ENCODE data around the gene UGT1A10.

The UGT1A10 gene

DNA sequence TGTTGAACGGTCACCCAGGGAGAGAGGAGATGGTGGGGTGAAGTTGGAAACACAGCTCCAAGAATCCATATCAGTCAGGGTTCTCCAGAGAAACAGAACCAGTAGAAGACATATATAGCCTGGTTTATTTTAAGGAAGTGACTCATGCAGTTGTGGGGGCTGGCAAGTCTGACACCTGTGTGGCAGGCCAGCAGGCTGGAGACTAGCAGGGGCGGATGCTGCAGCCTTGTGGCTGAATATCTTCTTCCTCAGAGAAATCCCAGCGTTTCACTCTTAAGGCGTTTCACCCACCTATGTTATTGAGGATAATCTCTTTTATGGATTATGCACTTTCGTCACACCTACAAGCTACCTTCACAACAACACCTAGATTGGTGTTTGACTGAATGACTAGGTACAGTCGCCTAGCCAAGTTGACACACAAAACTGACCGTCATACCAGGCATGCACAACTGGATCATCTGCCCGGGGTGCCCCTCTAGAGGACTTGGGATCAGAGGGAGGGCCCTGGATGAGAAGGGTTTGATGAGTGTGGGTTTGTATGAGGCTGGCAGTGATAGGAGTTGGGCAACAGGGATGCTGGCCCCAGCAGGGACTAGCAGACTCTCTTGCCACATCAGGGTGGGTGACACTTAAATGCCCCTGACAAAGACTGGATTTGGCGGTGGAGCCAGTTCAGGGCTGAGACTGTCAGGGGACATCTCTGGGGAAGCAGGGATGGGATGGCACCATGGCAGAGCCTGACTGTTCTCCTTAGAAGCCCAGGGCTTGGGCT lies 165.3 kb downstream of the UGT1A10 start:
- in situ Hi-C loops (cut with MboI; ENCODE audit: low sequenced_read_pairs), result no loop called here

DNA sequence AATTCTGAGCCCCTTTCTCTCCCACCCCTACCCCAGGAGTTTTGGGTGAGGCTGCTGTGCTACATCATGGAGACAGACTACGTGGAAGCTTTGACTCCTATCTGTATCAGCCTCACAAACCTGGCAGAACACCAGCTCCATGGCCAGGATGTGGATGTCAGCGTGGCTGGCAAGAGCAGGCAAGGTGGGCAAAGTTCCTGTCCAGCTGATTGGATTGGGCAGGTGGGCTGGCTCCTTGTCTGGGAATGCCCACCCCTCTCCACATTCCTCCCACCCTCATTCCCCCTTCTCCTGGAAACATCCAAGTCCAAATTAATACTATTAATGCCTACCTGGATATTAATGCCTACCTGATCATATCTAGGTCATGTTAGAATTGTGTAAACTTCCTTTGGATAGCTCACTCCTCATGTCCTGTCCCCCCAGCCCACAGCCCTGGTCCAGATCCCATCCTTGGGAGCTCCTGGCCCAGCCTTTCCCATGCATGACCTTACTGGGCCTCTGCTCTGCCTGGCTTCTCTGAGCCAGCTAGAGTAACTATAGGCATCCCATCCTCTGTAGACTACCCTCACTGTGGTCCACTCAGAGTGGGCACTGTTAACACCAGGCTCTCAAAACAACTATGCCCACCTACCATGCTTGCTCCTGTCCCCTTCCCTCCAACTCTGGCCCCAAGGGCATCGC lies 166.0 kb downstream of the UGT1A10 start:
- in situ Hi-C loops (cut with MboI; ENCODE audit: low sequenced_read_pairs), result no loop called here

DNA sequence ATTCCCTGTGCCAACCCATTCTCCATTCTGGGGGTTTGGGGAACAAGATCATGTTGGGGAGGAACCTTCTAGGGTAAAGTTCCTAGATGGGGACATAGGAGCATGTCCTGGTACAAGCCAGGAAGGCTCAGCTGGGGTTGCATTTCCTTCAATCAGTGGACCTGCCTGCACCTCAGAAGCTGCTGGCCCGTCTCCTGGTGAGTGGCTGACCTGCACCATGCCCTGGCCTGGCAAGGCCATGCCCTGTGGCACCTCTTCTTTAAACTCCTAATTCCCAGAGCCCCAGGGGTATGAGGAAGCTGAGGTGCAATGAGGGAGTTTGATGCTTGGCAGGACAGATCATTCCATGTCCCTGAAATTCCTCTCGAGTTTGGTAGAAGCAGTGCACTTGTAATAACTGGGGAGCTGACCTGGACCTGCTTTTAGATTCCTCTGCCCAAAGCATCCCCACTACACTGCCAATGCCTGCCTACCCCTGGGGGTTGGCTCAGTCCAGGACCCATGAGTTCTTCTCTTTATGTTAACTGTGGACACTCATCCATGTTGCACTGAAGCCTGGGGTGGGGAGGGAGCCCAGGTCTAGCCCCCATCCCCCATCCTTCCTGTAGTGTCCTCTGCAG lies 167.2 kb downstream of the UGT1A10 start:
- in situ Hi-C loops (cut with MboI; ENCODE audit: low sequenced_read_pairs), result no loop called here

DNA sequence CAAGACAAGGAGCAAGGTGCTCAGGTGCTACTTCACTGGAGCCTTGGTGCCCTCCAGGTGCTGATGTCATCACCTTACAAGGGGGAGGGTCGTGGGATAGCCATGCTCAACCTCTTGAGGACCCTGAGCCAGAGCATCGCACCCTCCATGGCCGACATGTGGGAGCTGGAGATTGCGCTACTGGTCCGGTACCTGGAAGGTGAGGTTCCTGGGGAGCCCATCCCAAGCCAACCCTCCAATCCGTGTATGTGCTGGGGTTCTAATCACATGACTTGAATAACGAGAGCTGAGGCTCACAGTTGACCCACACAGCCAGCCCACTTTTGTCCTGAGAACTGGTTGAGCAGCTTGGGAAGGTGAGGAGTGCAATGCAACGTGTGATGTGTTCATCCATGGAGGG lies 167.7 kb downstream of the UGT1A10 start:
- in situ Hi-C loops (cut with MboI; ENCODE audit: low sequenced_read_pairs), result no loop called here

DNA sequence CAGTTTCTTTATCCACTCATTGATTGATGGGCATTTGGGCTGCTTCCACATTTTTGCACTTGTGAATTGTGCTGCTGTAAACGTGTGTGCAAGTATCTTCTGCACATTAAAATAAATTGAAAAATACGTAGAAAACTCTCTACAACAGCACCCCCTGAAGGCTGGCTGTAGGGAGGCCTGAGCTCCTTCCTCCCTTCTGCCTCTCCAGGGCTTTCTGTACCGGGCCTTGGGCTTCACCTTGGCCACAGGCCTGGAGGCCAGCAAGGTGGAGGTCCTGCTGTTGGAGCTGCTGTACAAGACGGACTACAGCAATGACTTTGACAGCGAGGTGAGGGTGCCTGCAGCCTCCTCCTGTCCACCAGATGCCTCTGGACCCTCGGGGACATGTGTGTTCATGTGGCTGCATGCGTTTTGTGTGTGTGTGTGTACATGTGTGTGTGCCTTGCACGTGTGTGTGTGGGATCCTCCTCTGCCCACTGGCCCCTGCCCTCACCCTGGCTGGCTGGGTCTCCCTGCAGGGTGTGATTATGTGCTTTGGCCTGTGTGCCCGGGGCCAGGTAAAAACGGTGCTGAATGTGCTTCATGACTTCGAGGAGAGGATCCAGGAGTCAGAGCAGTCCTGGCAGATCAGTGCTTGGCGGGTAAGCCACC lies 171.1 kb downstream of the UGT1A10 start:
- in situ Hi-C loops (cut with MboI; ENCODE audit: low sequenced_read_pairs), result no loop called here

DNA sequence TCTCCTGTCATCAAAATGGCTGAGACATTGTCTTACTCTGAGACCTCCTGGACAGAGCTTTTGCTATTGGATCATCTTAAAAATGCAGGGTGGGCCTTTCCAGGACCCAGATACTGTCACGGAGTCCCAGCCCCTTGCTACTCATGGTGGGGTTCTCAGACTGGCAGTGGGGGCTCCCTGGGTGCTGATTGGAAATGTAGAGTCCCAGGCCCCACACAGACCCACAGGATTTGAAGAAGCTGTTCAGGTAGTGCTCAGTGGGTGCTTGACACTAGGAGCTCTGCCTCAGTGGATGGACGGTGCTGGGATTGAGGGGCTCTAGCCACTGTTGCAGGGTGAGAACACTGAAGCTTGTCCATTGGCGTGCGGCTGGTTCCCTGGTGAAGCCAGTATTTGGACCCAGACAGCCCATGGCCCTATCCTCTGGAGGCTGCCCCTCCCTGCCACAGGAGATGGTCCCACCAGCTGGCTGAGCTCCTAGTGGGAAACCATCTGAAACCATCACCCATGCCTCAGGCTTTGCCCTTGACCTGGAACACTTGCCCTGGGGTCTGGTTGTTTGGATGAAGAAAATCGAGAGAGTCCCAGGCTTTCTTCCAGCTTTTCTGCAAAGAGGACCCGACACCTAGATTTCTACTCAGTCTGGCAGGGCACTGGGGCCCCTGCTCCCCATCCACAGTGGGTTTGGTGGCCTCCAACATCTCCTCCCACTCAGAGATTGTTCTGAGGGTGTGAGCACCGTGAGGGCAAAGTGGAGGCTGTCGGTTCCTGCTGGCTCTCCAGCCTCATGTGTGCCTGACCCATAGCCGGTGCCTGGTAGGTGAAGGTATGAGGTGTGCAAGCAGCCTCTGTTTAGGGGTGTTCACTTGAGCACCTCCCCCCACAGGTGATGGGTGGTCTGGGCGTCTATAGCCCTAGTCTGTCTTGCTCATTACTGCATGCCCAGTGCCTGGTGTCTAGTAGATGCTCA lies 172.0 kb downstream of the UGT1A10 start:
- in situ Hi-C loops (cut with MboI; ENCODE audit: low sequenced_read_pairs), result no loop called here

DNA sequence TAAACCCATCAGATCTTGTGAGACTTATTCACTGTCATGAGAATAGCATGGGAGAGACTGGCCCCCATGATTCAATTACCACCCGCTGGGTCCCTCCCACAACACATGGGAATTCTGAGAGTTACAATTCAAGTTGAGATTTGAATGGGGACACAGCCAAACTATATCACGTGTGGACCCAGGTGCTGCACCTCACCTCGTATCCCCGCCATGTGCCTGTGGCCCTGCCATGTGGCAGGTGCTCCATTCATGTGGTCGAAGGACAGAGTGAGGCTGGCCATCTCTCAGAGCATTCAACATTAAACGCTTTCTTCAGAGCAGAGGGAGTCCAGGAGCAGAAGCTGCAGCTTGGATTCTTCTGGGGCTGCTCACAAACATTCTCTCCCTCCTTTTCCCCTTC lies 174.1 kb downstream of the UGT1A10 start:
- in situ Hi-C loops (cut with MboI; ENCODE audit: low sequenced_read_pairs), result no loop called here

DNA sequence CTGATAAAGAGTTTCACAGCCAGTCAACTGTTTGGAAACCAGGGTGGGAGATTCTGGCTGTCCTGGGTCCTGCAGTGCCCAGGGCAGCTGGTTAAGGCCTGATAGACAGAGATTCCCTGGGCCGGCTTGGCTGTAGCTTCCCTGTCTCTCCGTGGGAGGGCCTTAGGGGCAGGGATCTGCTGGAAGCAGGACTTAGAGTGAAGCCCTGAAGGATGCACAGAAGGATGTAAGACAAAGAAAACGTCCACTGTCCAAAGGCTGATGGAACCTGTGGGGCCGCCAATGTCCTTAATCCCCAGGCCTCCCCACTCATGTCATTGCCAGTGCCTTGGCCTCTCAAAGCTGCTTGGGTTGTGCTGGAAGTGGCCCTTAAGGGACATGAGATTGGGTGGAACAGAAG lies 174.8 kb downstream of the UGT1A10 start:
- in situ Hi-C loops (cut with MboI; ENCODE audit: low sequenced_read_pairs), result no loop called here

DNA sequence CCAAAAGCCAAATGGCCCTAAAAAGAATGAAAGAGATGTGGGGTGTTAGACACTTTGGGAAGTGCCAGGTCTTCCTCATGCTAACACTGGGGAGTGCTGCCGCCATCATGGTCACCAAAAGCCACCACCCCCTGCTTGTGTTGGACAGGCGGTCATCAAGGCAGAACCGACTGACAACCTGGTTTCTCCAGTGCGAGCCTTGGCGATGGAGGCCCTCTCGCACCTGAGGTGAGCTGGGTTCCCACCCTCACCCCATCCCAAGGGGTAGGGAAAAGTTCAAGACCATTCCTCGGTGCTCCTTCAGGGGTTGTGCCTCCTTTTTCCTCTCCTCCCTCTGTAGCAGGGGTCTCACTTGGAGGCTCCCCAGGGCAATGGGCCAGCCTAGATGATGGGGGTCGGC lies 175.5 kb downstream of the UGT1A10 start:
- in situ Hi-C loops (cut with MboI; ENCODE audit: low sequenced_read_pairs), result no loop called here

DNA sequence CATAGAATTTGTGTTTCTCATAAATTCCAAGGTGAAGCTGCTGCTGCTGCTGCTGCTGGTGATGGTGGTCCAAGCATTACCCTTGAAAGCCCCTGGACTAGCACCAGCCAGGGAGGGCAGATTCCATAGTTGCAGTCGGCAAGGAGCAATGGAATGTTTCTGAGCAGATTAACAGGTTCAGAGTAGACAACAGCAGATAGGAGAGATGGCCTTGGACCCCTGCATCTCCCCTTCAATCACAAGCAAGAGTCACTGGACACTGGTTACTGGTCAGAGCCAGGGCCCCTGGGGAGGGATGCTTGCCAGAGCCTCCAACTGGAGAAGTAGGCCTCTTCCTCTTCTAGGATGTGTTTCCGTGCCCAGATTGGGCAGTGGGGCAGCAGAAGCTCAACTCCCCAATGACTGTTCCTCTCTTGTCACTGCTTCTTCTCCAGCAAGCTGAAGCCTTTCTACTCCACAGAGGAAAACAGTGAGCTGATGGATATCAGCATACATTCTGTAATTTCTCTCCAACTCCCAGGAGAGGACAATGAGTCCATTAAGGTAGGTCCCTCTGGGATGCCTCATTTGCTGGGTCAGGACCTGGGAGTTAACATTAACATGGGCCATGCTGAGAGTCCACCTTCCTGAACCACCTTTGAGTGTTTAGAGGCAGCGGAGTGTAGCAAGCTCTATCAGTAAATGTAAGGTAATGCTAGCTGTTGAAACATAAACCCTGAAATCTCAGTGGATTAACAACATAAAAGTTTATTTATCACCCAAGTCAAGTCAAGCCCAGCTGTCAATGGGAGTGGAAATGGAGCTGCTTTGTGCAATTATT lies 177.2 kb downstream of the UGT1A10 start:
- in situ Hi-C loops (cut with MboI; ENCODE audit: low sequenced_read_pairs), result no loop called here

DNA sequence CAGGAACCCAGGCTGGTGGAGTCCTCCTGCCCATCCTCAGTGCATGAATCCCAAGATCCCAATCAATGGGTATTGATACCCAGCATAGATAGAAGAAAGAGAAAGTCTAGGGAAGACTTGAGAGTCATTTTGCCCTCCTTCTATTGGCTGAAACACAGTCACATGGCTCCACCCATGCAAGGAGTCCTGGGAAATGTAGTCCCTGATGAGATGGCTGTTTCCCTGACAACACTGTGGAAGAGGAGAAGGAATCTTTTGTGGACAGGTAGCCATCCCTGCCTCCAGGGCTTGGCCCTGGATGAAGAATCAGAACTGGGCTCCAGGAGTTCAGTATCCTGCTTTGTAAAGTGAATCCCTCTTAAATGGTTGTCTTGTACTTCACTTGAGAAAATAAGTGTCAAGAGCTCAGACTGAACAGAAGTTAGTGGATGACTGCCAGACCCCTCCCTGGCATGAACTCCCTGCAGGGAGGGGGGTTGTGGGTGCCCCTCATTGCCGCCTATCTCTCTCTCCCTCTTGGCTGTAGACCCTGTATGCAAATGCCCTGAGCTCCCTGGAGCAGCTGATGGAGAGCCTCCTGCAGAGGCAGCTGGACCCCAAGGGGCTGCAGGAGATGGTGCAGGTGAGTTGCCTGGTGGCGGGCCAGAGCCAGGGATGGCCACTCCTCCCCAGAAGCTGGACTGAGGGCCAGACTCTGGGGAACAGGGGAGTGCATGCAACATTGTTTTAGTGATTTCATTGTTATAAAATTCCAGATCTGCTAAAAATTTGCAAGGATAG lies 178.0 kb downstream of the UGT1A10 start:
- in situ Hi-C loops (cut with MboI; ENCODE audit: low sequenced_read_pairs), result no loop called here

DNA sequence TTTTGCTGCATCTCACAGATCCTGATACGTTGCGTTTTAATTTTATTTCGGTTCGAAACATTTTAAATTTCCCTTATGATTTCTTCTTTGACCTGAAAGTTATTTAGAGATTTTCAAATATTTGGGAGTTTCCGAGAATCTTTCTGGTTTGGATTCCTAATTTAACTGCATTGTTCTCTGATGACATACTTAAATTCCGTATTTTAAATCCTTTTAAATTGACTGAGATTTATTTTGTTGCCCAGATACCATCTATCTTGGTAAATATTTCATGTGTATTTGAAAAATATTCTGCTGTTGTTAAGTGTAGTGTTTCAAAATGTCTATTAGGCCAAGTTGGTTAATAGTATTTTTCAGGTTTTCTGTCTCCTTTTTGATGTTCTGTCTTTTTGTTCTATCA lies 179.6 kb downstream of the UGT1A10 start:
- in situ Hi-C loops (cut with MboI; ENCODE audit: low sequenced_read_pairs), result no loop called here

DNA sequence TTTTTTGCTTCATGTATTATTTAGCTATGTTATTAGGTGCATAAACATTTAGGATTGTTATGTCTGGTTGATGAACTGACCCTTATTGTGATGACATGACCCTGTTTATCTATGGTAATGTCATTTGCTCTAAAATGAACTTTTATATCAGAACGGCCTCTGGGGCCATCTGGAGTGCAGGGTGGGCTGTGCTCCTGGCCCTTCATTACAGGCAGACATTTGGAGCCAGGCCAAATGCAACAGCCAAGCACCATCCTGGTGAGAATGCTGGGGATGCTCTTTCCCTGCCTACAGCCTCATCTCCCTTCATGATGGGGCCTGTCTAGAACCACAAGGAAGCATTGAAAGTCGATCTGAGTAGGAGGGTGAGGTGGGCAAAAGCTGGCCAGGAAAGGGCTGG lies 180.1 kb downstream of the UGT1A10 start:
- in situ Hi-C loops (cut with MboI; ENCODE audit: low sequenced_read_pairs), result no loop called here

DNA sequence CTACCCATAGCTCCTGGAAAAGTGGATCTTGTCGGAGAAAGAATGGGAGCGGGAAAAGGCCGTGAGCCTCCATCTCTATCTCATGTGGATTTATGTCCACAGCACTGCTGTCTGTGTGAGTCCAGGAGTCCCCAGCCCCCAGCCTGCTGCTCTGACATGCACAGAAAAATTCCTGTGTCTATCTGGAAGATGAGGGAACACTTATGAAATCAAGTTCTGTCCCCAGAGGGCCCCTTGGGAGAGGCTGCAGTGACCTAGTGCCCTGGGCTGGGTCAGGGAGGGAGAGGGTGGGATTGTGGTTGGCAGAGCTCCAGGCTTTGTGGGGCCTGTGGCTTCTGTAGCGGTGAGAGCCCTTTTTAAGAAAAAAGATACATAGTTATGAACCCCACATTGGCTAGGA lies 180.5 kb downstream of the UGT1A10 start:
- in situ Hi-C loops (cut with MboI; ENCODE audit: low sequenced_read_pairs), result no loop called here

DNA sequence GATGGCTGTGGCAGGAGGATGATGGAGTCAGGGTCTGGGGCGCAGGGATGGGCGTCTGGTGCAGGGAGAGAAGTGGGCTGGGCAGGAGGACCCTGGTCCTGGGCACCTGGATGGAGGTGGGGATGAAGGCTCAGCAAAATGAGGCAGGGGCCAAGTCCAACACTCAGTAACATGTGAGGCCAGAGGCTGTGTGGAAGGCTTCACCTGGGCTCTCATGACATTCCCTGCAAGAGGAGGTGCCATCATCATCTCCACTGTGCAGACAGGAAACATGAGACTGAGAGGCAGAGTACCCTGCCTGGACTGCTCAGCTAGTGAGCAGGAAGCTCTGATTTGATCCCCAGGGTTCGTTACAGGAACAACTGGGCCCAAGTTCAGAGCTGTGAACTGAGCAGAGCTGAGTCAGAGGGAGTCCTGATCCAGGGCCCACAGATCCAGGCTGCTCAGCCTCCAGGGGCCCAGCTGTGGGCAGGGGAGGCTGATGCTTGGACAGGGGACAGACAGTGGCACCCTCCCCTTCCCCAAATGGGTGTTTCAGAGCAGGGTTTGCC lies 181.2 kb downstream of the UGT1A10 start:
- in situ Hi-C loops (cut with MboI; ENCODE audit: low sequenced_read_pairs), result no loop called here

DNA sequence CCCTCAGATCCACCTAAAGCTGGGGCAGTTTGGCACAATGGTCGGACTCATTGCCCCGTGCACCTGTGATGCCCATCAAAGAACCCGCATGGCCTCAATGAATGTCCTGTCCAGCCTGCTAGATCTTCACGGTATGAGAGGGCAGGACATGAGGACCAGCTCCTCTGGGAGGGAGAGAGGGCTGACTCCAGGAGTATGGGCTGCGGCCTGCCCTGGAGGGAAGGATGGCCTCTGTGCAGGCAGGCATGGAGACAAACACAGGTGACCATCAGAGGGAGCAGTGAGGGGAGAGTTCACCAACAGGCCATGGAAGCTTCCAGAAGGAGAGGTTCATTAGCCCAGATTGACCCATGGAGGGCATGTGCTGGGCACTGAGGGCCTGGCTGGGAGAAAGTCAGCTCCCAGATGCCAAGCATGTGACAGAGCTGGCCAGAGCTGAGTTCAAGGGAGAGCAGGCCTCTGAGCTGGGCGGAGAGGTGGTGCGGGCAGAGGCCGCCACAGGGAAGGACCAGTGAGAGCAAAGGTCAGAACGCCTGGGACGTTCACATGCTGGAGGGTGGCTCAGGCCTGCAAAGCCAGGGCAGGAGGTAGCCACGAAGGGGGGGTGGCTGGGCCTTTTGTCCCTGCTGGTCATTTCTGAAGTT lies 181.9 kb downstream of the UGT1A10 start:
- in situ Hi-C loops (cut with MboI; ENCODE audit: low sequenced_read_pairs), result no loop called here

DNA sequence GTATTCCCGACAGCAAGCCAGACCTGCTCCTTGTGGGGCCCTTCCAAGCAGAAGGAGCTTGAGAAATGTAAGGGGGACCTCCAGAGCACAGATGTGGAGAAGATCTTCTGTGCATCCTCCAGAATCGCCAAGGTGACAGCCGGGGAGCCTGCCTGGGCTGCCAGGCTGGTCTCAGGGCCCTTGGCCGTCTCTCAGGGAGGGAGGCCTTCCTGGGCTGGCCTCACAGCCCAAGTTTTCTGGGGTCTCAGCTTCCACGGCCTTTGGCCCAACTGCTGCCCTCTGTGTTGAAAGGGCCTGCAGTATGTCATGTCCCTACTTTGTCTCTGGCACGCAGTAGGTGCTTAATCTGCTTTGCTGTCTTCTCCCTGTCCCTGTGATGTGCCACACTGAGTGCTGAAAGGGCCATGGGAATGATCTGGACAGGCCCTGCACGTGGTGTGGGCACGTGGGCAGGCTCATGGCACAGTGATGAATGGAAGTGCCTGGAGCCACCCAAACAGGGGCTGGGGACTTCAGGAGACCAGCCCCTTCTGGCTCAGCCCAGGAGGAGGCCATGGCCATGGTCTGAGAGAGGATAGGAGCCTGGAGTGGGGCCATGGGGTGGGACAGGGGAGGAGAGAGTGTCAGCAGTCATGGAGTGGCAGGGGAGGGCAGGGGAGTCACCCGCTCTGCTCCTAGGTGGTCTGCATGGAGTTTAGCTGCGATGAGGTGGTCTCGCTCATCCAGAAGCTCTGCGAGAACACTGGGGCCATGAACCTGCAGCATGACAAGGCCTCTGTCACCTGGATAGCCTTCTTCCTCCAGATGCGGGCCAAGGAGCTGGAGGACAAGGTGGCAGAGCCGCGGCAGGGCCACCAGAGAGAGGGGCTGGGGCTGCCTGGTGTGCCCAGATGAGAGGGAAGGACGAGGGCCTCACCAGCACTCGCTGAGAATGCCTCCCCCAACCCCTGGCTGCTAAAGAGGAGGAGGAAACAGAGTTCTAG lies 182.7 kb downstream of the UGT1A10 start:
- in situ Hi-C loops (cut with MboI; ENCODE audit: low sequenced_read_pairs), result no loop called here

Data from hTERT RPE-1 (cell line).